SK-N-SH (cell line): Measurements from ENCODE around the gene PLIN3. TPM values are rescaled to one million over a fixed set of nuclear protein-coding genes. Genes with fewer than 3 reads are reported as not detected.

Experiments used
- CTCF ChIA-PET: fragments of 300-600, 350-600 bp; formaldehyde crosslinking; extraction: SDS; loops from one replicate; lab custom pipeline; 2021; lab: Yijun Ruan, JAX
- POLR2A ChIA-PET: fragments of 350-600 bp; sonication (Branson Sonifier 250); formaldehyde crosslinking; extraction: SDS; loops from one replicate; lab custom pipeline; 2020; ENCODE audit warnings: antibody characterized with exemption, inconsistent platforms; lab: Yijun Ruan, JAX
- DNase-seq: peaks from one replicate; pipeline ENCODE4 v3.0.0; 2012
- H2AFZ ChIP-seq: fragments of 200-600 bp; sonication (generic); 2 replicates; pipeline ENCODE4 v1.8.1; 2016; ENCODE audit warnings: antibody characterized with exemption, mild to moderate bottlenecking, low read depth
- H3F3A ChIP-seq: fragments of 200-600 bp; sonication (generic); replicated peaks from 2 replicates; pipeline ENCODE3; 2016; ENCODE audit warnings: antibody characterized with exemption, mild to moderate bottlenecking; ENCODE audit not compliant: insufficient read depth
- H3K27ac ChIP-seq, 2 experiments: fragments of 200-500 bp in 1 of 2; fragments of 200-600 bp in 1 of 2; sonication (Bioruptor generic) in 1 of 2; sonication (generic), shearing (Covaris generic) in 1 of 2; 2 replicates each; pipeline versions ENCODE4 v1.5.1 to v1.6.1; 2014 to 2016; ENCODE audit warnings: low read depth in 2 of 2, inconsistent platforms in 1 of 2, low read length in 1 of 2, mild to moderate bottlenecking in 1 of 2, mixed read lengths in 1 of 2
- H3K27me3 ChIP-seq: fragments of 200-600 bp; sonication (generic), shearing (Covaris generic); 2 replicates; pipeline ENCODE4 v1.6.1; 2016; ENCODE audit warnings: mixed run types; ENCODE audit not compliant: insufficient read depth
- H3K36me3 ChIP-seq, 2 experiments: fragments of 200-500 bp in 1 of 2; fragments of 200-600 bp in 1 of 2; sonication (Bioruptor generic) in 1 of 2; sonication (generic) in 1 of 2; replicated peaks in 1 of 2; 2 replicates each; pipeline versions ENCODE3 to v1.5.1; 2014 to 2016; ENCODE audit warnings: low read length in 1 of 2, mild to moderate bottlenecking in 1 of 2; ENCODE audit not compliant: insufficient read depth in 2 of 2, control insufficient read depth in 1 of 2
- H3K4me1 ChIP-seq, 2 experiments: fragments of 200-500 bp in 1 of 2; fragments of 200-600 bp in 1 of 2; sonication (Bioruptor generic) in 1 of 2; sonication (generic), shearing (Covaris generic) in 1 of 2; 2 replicates each; pipeline versions ENCODE4 v1.5.1 to v1.6.1; 2014 to 2016; ENCODE audit warnings: low read depth in 1 of 2, low read length in 1 of 2, mixed run types in 1 of 2; ENCODE audit not compliant: insufficient read depth in 2 of 2, control insufficient read depth in 1 of 2
- H3K4me2 ChIP-seq: fragments of 200-600 bp; sonication (generic), shearing (Covaris generic); 2 replicates; pipeline ENCODE4 v1.6.1; 2017; ENCODE audit warnings: mixed run types
- H3K4me3 ChIP-seq, 2 experiments: fragments of 200-500 bp in 1 of 2; fragments of 200-600 bp in 1 of 2; sonication (Bioruptor generic) in 1 of 2; sonication (generic), shearing (Covaris generic) in 1 of 2; 2 replicates each; pipeline versions ENCODE4 v1.5.1 to v1.8.1; 2014 to 2016; ENCODE audit warnings: low read depth in 2 of 2, inconsistent platforms in 1 of 2, low read length in 1 of 2, mild to moderate bottlenecking in 1 of 2, mixed read lengths in 1 of 2, moderate library complexity in 1 of 2
- H3K79me2 ChIP-seq: fragments of 200-600 bp; sonication (generic); 2 replicates; pipeline ENCODE4 v1.8.1; 2017; ENCODE audit warnings: mild to moderate bottlenecking; ENCODE audit not compliant: insufficient read depth
- H3K9ac ChIP-seq: fragments of 200-600 bp; sonication (generic); 2 replicates; pipeline ENCODE4 v1.6.1; 2017; ENCODE audit warnings: mixed run types
- H3K9me2 ChIP-seq: fragments of 200-600 bp; sonication (generic); 2 replicates; pipeline ENCODE4 v1.6.1; 2017; ENCODE audit warnings: mixed run types
- H3K9me3 ChIP-seq: fragments of 200-600 bp; sonication (generic); 2 replicates; pipeline ENCODE4 v1.6.1; 2017; ENCODE audit warnings: mixed run types, mild to moderate bottlenecking, moderate library complexity
- H4K20me1 ChIP-seq: fragments of 200-600 bp; sonication (generic); 2 replicates; pipeline ENCODE4 v1.6.1; 2017; ENCODE audit warnings: mild to moderate bottlenecking, mixed run types; ENCODE audit not compliant: insufficient read depth
- EP300 ChIP-seq, 2 experiments: IDR thresholded peaks; 2 replicates each; pipeline versions ENCODE4 v1.4.0 to v1.6.1; 2012; ENCODE audit warnings: borderline replicate concordance in 1 of 2, low read depth in 1 of 2, low read length in 1 of 2
- EZH2phosphoT487 ChIP-seq: fragments of 200-600 bp; sonication (generic); IDR thresholded peaks from 2 replicates; pipeline ENCODE4 v1.6.1; 2017; ENCODE audit warnings: low read depth, mixed run types, mild to moderate bottlenecking, antibody characterized with exemption, moderate library complexity, borderline replicate concordance
- FOSL2 ChIP-seq: IDR thresholded peaks from 2 replicates; pipeline ENCODE4 v1.4.0; 2012; ENCODE audit warnings: low read depth, mild to moderate bottlenecking, moderate library complexity, borderline replicate concordance
- FOXJ3 ChIP-seq: sonication (generic); formaldehyde crosslinking; IDR thresholded peaks from 2 replicates; pipeline ENCODE4 v1.5.1; 2020; ENCODE audit warnings: mild to moderate bottlenecking, missing genetic modification reagents
- FOXM1 ChIP-seq: IDR thresholded peaks from 2 replicates; pipeline ENCODE4 v1.4.0; 2012; ENCODE audit warnings: low read depth, mild to moderate bottlenecking
- GABPA ChIP-seq: IDR thresholded peaks from 2 replicates; pipeline ENCODE4 v1.4.0; 2012; ENCODE audit warnings: low read depth, mild to moderate bottlenecking
- NFIC ChIP-seq: IDR thresholded peaks from 2 replicates; pipeline ENCODE4 v1.4.0; 2012; ENCODE audit warnings: borderline replicate concordance
- RAD21 ChIP-seq: IDR thresholded peaks from 2 replicates; pipeline ENCODE4 v1.6.1; 2012; ENCODE audit warnings: mild to moderate bottlenecking, low read length
- RCOR1 ChIP-seq: fragments of 150-350 bp; IDR thresholded peaks from 2 replicates; pipeline ENCODE4 v1.6.1; 2017; ENCODE audit warnings: antibody characterized with exemption, low read length
- REST ChIP-seq: IDR thresholded peaks from 2 replicates; pipeline ENCODE4 v1.6.1; 2012; ENCODE audit warnings: mild to moderate bottlenecking, low read depth, low read length, moderate library complexity
- RXRA ChIP-seq: IDR thresholded peaks from 2 replicates; pipeline ENCODE4 v1.4.0; 2012; ENCODE audit warnings: low read depth, mild to moderate bottlenecking, borderline replicate concordance
- SMC3 ChIP-seq: IDR thresholded peaks from 2 replicates; pipeline ENCODE4 v1.6.1; 2012; ENCODE audit warnings: low read depth, low read length, improper control_type of control experiment
- TAF1 ChIP-seq: IDR thresholded peaks from 2 replicates; pipeline ENCODE4 v1.6.1; 2012; ENCODE audit warnings: low read depth, mild to moderate bottlenecking, low read length, moderate library complexity, borderline replicate concordance
- TCF12 ChIP-seq: IDR thresholded peaks from 2 replicates; pipeline ENCODE4 v1.4.0; 2012
- ZBTB33 ChIP-seq: IDR thresholded peaks from 2 replicates; pipeline ENCODE4 v1.4.0; 2012; ENCODE audit warnings: low read depth, borderline replicate concordance
- WGBS: methylation state at CpG from one replicate; pipeline ENCODE4 v1.1.6; 2017; ENCODE audit warnings: low lambda C conversion rate; 5-methylcytosine and 5-hydroxymethylcytosine counted together
- polyA plus RNA-seq, 3 experiments: library from polyadenylated mRNA; depleted of rRNA; stranded (reverse); fragments of >200 nt; gene quantifications; 2 replicates each; pipeline ENCODE4 v1.2.3, GENCODE V29; 2012
- TF ChIP-seq, protein P1 (sequence below): fragments of 150-350 bp; IDR thresholded peaks from 2 replicates; pipeline ENCODE4 v1.6.1; 2017; ENCODE audit warnings: antibody characterized with exemption, low read length, low read depth, borderline replicate concordance
- TF ChIP-seq, protein P2 (sequence below): fragments of 150-350 bp; IDR thresholded peaks from 2 replicates; pipeline ENCODE4 v1.6.1; 2016; ENCODE audit warnings: mild to moderate bottlenecking, low read depth, low read length
- TF ChIP-seq, protein P3 (sequence below): IDR thresholded peaks from 2 replicates; pipeline ENCODE4; 2012
- TF ChIP-seq, protein P4 (sequence below): IDR thresholded peaks from 2 replicates; pipeline ENCODE4 v1.4.0; 2012; ENCODE audit warnings: low read depth

PLIN3 gene
- polyA plus RNA-seq, 1 of the 3 experiments (the other 2 are of a cell fraction) = 129 TPM

GRCh38 chr19:4849019-4849418, 18.4 kb downstream of the PLIN3 start:
- Histone ChIP-seq H3K9me2 (no peaks in the 10 kb centered on the region), H3F3A (peaks cover 8% of the 10 kb centered on the region), H3K27ac (no peak overlapping the region), H3K4me2 (no peak overlapping the region), H3K9ac (no peak overlapping the region), H3K9me3 (no peaks in the 10 kb centered on the region), H3K4me3 (no peak overlapping the region), H3K36me3 (peaks cover 13 to 58% of the 10 kb centered on the region in 2 experiments), H3K27me3 (no peaks in the 10 kb centered on the region), H3K4me1 (no peaks in the 10 kb centered on the region), H2AFZ (no peak overlapping the region), H4K20me1 (no peaks in the 10 kb centered on the region), H3K79me2 (0 out of 2 replicates have a peak, but pooled peaks cover 14% of the 10 kb centered on the region)
- ChIA-PET POLR2A (no interaction called here), CTCF (interaction anchor here (1.3 to 17.9 kb wide), 4 partner anchors 10 to 63 kb away, joined by 4 to 409 read pairs (median 26); no protein-coding TSS in a partner anchor)
- WGBS = 96% methylated on average over 7 of the region's 7 CpGs
- DNase-seq = no peak
- TF ChIP-seq GABPA (no peak), RCOR1 (no peak), TAF1 (no peak), FOXM1 (no peak), ZBTB33 (no peak), REST (no peak), EZH2phosphoT487 (no peak), FOSL2 (no peak), TCF12 (no peak), EP300 (IDR thresholded peaks at IDR 0.05; ENCODE audit: borderline replicate concordance in 1 of 2, low read depth in 1 of 2, low read length in 1 of 2) (no peak), NFIC (no peak), SMC3 (no peak), FOXJ3 (no peak), RXRA (no peak), RAD21 (no peak)
- TF ChIP-seq, protein P1, sequence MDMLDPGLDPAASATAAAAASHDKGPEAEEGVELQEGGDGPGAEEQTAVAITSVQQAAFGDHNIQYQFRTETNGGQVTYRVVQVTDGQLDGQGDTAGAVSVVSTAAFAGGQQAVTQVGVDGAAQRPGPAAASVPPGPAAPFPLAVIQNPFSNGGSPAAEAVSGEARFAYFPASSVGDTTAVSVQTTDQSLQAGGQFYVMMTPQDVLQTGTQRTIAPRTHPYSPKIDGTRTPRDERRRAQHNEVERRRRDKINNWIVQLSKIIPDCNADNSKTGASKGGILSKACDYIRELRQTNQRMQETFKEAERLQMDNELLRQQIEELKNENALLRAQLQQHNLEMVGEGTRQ = no peak
- TF ChIP-seq, protein P2, sequence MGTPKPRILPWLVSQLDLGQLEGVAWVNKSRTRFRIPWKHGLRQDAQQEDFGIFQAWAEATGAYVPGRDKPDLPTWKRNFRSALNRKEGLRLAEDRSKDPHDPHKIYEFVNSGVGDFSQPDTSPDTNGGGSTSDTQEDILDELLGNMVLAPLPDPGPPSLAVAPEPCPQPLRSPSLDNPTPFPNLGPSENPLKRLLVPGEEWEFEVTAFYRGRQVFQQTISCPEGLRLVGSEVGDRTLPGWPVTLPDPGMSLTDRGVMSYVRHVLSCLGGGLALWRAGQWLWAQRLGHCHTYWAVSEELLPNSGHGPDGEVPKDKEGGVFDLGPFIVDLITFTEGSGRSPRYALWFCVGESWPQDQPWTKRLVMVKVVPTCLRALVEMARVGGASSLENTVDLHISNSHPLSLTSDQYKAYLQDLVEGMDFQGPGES = no peak
- TF ChIP-seq, protein P3, sequence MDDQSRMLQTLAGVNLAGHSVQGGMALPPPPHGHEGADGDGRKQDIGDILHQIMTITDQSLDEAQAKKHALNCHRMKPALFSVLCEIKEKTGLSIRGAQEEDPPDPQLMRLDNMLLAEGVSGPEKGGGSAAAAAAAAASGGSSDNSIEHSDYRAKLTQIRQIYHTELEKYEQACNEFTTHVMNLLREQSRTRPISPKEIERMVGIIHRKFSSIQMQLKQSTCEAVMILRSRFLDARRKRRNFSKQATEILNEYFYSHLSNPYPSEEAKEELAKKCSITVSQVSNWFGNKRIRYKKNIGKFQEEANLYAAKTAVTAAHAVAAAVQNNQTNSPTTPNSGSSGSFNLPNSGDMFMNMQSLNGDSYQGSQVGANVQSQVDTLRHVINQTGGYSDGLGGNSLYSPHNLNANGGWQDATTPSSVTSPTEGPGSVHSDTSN = no peak
- TF ChIP-seq, protein P4, sequence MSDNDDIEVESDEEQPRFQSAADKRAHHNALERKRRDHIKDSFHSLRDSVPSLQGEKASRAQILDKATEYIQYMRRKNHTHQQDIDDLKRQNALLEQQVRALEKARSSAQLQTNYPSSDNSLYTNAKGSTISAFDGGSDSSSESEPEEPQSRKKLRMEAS = no peak
